GM23338 (cell line): ENCODE measurements around the gene MYOF. TPM values are rescaled to one million over a fixed set of nuclear protein-coding genes. Genes with fewer than 3 reads are reported as not detected.

Experiments used
- ATAC-seq: fragments of 200-7000 bp; cut with Tn5 transposase; 3 replicates; pipeline ENCODE4 v1.9.1; 2020
- DNase-seq: peaks from one replicate; pipeline ENCODE4 v3.0.0-alpha.2; 2015; ENCODE audit warnings: low spot score
- H2AFZ ChIP-seq: fragments of 200-600 bp; sonication (generic); 2 replicates; pipeline ENCODE4 v1.8.0; 2016; ENCODE audit warnings: antibody characterized with exemption, mild to moderate bottlenecking, moderate library complexity
- H3F3A ChIP-seq: fragments of 200-600 bp; sonication (generic); replicated peaks from 2 replicates; pipeline ENCODE4 v1.8.0; 2017; ENCODE audit warnings: antibody characterized with exemption, mixed run types, low read depth
- H3K27ac ChIP-seq: fragments of 200-600 bp; sonication (generic); 2 replicates; pipeline ENCODE4 v1.6.1; 2016; ENCODE audit warnings: low read depth
- H3K27me3 ChIP-seq: fragments of 200-600 bp; sonication (generic); 2 replicates; pipeline ENCODE4 v1.8.0; 2016; ENCODE audit warnings: mild to moderate bottlenecking, mixed run types, moderate library complexity; ENCODE audit not compliant: insufficient read depth
- H3K36me3 ChIP-seq: fragments of 200-600 bp; sonication (generic); 2 replicates; pipeline ENCODE4 v1.8.0; 2016; ENCODE audit warnings: mild to moderate bottlenecking; ENCODE audit not compliant: insufficient read depth
- H3K4me1 ChIP-seq: fragments of 200-600 bp; sonication (generic); 2 replicates; pipeline ENCODE4 v1.8.0; 2016; ENCODE audit warnings: mild to moderate bottlenecking, moderate library complexity; ENCODE audit not compliant: insufficient read depth
- H3K4me2 ChIP-seq: fragments of 200-600 bp; sonication (generic); 2 replicates; pipeline ENCODE4 v1.7.1; 2017; ENCODE audit warnings: mixed run types
- H3K4me3 ChIP-seq: fragments of 200-600 bp; sonication (generic); 2 replicates; pipeline ENCODE4 v1.6.1; 2016; ENCODE audit warnings: mixed run types
- H3K79me2 ChIP-seq: fragments of 200-600 bp; sonication (generic); replicated peaks from 2 replicates; pipeline ENCODE4 v1.8.0; 2017; ENCODE audit warnings: mild to moderate bottlenecking; ENCODE audit not compliant: insufficient read depth
- H3K9me2 ChIP-seq: fragments of 200-600 bp; sonication (generic); 2 replicates; pipeline ENCODE4 v1.8.0; 2017; ENCODE audit not compliant: insufficient read depth
- H4K20me1 ChIP-seq: fragments of 200-600 bp; sonication (generic); replicated peaks from 2 replicates; pipeline ENCODE4 v1.8.0; 2017; ENCODE audit warnings: mild to moderate bottlenecking; ENCODE audit not compliant: insufficient read depth
- H3K27ac Mint-ChIP-seq: 2 replicates; pipeline ENCODE4 v1.8.0; 2020; ENCODE audit warnings: inconsistent platforms, mild to moderate bottlenecking, moderate library complexity, mixed read lengths
- H3K27me3 Mint-ChIP-seq: 3 replicates; pipeline ENCODE4 v1.8.0; 2022; ENCODE audit warnings: low read depth, mild to moderate bottlenecking, moderate library complexity, mixed read lengths, inconsistent platforms; ENCODE audit not compliant: insufficient read depth, poor library complexity
- H3K36me3 Mint-ChIP-seq: 3 replicates; pipeline ENCODE4 v1.8.0; 2021; ENCODE audit warnings: low read depth, mild to moderate bottlenecking, inconsistent platforms, moderate library complexity, mixed read lengths
- H3K4me1 Mint-ChIP-seq: 3 replicates; pipeline ENCODE4 v1.8.0; 2020; ENCODE audit warnings: mild to moderate bottlenecking, inconsistent platforms, mixed read lengths
- H3K4me3 Mint-ChIP-seq: 3 replicates; pipeline ENCODE4 v1.8.0; 2021; ENCODE audit warnings: moderate library complexity, mild to moderate bottlenecking, inconsistent platforms, mixed read lengths
- H3K9me3 Mint-ChIP-seq: 3 replicates; pipeline ENCODE4 v1.8.0; 2020; ENCODE audit warnings: moderate library complexity, mild to moderate bottlenecking, inconsistent platforms, mixed read lengths
- CREB1 ChIP-seq: fragments of 250-450 bp; sonication (Bioruptor Pico); IDR thresholded peaks from 2 replicates; pipeline ENCODE4 v1.5.0; 2020; ENCODE audit warnings: low read depth, mild to moderate bottlenecking, moderate library complexity
- ETS1 ChIP-seq: IDR thresholded peaks from 2 replicates; pipeline ENCODE4 v1.6.1; 2016; ENCODE audit warnings: antibody characterized with exemption
- EZH2 ChIP-seq: fragments of 200-600 bp; sonication (generic); IDR thresholded peaks from one replicate; pipeline ENCODE4 v1.8.0; 2017; ENCODE audit warnings: antibody characterized with exemption, mild to moderate bottlenecking, low read depth; ENCODE audit not compliant: unreplicated experiment
- EZH2phosphoT487 ChIP-seq: fragments of 200-600 bp; sonication (generic); IDR thresholded peaks from one replicate; pipeline ENCODE4 v1.8.1; 2018; ENCODE audit warnings: antibody characterized with exemption; ENCODE audit not compliant: unreplicated experiment
- NANOG ChIP-seq: IDR thresholded peaks from 2 replicates; pipeline ENCODE4 v1.6.1; 2016; ENCODE audit warnings: antibody characterized with exemption, borderline replicate concordance
- STAT1 ChIP-seq: IDR thresholded peaks from one replicate; pipeline ENCODE4 v1.6.1; 2016; ENCODE audit warnings: antibody characterized with exemption; ENCODE audit not compliant: unreplicated experiment
- ZNF114 ChIP-seq: fragments of 250-450 bp; sonication (Bioruptor Pico); IDR thresholded peaks from 2 replicates; pipeline ENCODE4 v1.5.0; 2020; ENCODE audit warnings: mild to moderate bottlenecking, moderate library complexity
- polyA plus RNA-seq: library from polyadenylated mRNA; unstranded; fragments of >200 nt; fragmentation: Nextera tagmentation; extraction: Ambion mirVana; gene quantifications from 2 replicates; pipeline ENCODE4 v1.2.1, GENCODE V29; 2016
- total RNA-seq: library from RNA; depleted of rRNA; stranded (reverse); fragments of >200 nt; shearing (Covaris generic); gene quantifications from 2 replicates; pipeline ENCODE4 v1.2.3, GENCODE V29; 2014
- TF ChIP-seq, protein P1 (sequence below): IDR thresholded peaks from one replicate; pipeline ENCODE4 v1.6.1; 2018; ENCODE audit warnings: antibody characterized with exemption; ENCODE audit not compliant: unreplicated experiment

Gene MYOF
- total and polyA plus RNA-seq, 2 experiments from 2014 or later = 0.82 to 1.4 TPM

DNA sequence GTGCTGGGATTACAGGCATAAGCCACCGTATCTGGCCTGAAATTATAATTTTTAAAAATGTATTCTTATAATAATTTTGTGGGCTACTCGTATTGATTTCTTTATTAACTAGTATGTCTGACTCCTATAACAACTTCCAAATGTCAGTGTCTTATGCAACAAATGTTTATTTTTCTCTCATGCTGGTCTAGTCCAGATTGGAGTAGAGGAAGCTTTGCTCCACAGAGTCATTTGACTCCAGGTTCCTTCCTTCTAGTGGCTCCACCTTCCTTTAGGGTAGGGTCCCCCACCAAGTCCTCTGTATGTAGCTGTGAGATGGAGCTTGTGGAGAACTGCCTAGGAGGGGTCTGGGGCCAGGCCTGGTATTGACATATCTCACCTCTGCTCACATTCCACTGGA, 22.9 kb upstream of the MYOF start:
- Mint-ChIP-seq H3K36me3 (peaks cover 36% of the 10 kb centered on the region), H3K27me3 (peaks cover 2% of the 10 kb centered on the region), H3K9me3 (no peaks in the 10 kb centered on the region), H3K4me1 (no peaks in the 10 kb centered on the region), H3K4me3 (no peak overlapping the region), H3K27ac (no peak overlapping the region)
- Histone ChIP-seq H3K27me3 (no peaks in the 10 kb centered on the region), H3F3A (no peaks in the 10 kb centered on the region), H4K20me1 (no peaks in the 10 kb centered on the region), H2AFZ (no peak overlapping the region), H3K4me2 (no peak overlapping the region), H3K4me3 (no peak overlapping the region), H3K9me2 (no peaks in the 10 kb centered on the region), H3K36me3 (peaks cover 16% of the 10 kb centered on the region), H3K79me2 (no peaks in the 10 kb centered on the region; the same call in 1 of the 2 replicates), H3K27ac (no peak overlapping the region), H3K4me1 (no peaks in the 10 kb centered on the region)
- DNase-seq (no peak), ATAC-seq (no peak)
- TF ChIP-seq ETS1 (no peak), CREB1 (CRISPR knock-in tag) (no peak), ZNF114 (CRISPR knock-in tag) (no peak), STAT1 (no peak), NANOG (no peak), EZH2 (no peak)

- H3K27ac Mint-ChIP-seq = no peak overlapping the region
Observed at GRCh38 chr10:93503075-93503474, 20.9 kb upstream of the MYOF start.

More at GRCh38 chr10:93503075-93503474, 20.9 kb upstream of the MYOF start:
- no peaks in the 10 kb centered on the region for H3K4me1 ChIP-seq
- no peaks in the 10 kb centered on the region for H3K9me3 Mint-ChIP-seq
- no peaks in the 10 kb centered on the region for H4K20me1 ChIP-seq
- DNase-seq (no peak), ATAC-seq (no peak)
- H3K4me3 Mint-ChIP-seq = no peak overlapping the region
- H3K36me3 ChIP-seq = peaks cover 16% of the 10 kb centered on the region
- no peak overlapping the region for H3K4me3 ChIP-seq
- H3K27me3 ChIP-seq = no peaks in the 10 kb centered on the region
- H3K9me2 ChIP-seq = no peaks in the 10 kb centered on the region
- H3F3A ChIP-seq = no peaks in the 10 kb centered on the region
- peaks cover 34% of the 10 kb centered on the region; the same call in 2 of the 3 replicates for H3K36me3 Mint-ChIP-seq
- H3K4me1 Mint-ChIP-seq = peaks cover 3% of the 10 kb centered on the region; the same call in 1 of the 3 replicates
- peaks cover 16% of the 10 kb centered on the region for H3K79me2 ChIP-seq
- H3K27ac ChIP-seq = no peak overlapping the region
- H2AFZ ChIP-seq = no peak overlapping the region
- TF ChIP-seq EZH2phosphoT487 = no peak
- no peak for TF ChIP-seq EZH2
- TF ChIP-seq, protein P1, sequence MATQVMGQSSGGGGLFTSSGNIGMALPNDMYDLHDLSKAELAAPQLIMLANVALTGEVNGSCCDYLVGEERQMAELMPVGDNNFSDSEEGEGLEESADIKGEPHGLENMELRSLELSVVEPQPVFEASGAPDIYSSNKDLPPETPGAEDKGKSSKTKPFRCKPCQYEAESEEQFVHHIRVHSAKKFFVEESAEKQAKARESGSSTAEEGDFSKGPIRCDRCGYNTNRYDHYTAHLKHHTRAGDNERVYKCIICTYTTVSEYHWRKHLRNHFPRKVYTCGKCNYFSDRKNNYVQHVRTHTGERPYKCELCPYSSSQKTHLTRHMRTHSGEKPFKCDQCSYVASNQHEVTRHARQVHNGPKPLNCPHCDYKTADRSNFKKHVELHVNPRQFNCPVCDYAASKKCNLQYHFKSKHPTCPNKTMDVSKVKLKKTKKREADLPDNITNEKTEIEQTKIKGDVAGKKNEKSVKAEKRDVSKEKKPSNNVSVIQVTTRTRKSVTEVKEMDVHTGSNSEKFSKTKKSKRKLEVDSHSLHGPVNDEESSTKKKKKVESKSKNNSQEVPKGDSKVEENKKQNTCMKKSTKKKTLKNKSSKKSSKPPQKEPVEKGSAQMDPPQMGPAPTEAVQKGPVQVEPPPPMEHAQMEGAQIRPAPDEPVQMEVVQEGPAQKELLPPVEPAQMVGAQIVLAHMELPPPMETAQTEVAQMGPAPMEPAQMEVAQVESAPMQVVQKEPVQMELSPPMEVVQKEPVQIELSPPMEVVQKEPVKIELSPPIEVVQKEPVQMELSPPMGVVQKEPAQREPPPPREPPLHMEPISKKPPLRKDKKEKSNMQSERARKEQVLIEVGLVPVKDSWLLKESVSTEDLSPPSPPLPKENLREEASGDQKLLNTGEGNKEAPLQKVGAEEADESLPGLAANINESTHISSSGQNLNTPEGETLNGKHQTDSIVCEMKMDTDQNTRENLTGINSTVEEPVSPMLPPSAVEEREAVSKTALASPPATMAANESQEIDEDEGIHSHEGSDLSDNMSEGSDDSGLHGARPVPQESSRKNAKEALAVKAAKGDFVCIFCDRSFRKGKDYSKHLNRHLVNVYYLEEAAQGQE = no peak
- TF ChIP-seq CREB1 (CRISPR knock-in tag) = no peak
- no peak for TF ChIP-seq NANOG
- peaks cover 2% of the 10 kb centered on the region for H3K27me3 Mint-ChIP-seq
- no peak overlapping the region for H3K4me2 ChIP-seq
